MCF 10A (cell line): ENCODE data around the gene NXPH1. TPM values are rescaled to one million over a fixed set of nuclear protein-coding genes. Genes with fewer than 3 reads are reported as not detected.

Experiments used
- BruUV-seq: library from RNA; stranded (reverse); fragments of 400-500 nt; replicated peaks from 2 replicates; lab custom pipeline; 2021; lab: Mats Ljungman, UMichigan
- CTCF ChIA-PET: fragments of 300-600 bp; sonication (Branson Sonifier 250); formaldehyde crosslinking; extraction: SDS; loops from one replicate; lab custom pipeline; 2021; ENCODE audit warnings: antibody characterized with exemption, inconsistent platforms; lab: Yijun Ruan, JAX
- POLR2A ChIA-PET: fragments of 300-600, 350-650 bp; sonication (Branson Sonifier 250); formaldehyde crosslinking; extraction: SDS; loops from one replicate; lab custom pipeline; 2020; ENCODE audit warnings: antibody characterized with exemption, inconsistent platforms; lab: Yijun Ruan, JAX
- DNase-seq: peaks from one replicate; pipeline ENCODE4 v3.0.0-alpha.2; 2018; ENCODE audit not compliant: unreplicated experiment
- H3K27ac Mint-ChIP-seq: one replicate; pipeline ENCODE4 v1.8.0; 2022; ENCODE audit warnings: mild to moderate bottlenecking, low read depth, mixed read lengths; ENCODE audit not compliant: unreplicated experiment
- H3K27me3 Mint-ChIP-seq: one replicate; pipeline ENCODE4 v1.8.0; 2022; ENCODE audit warnings: mixed read lengths; ENCODE audit not compliant: insufficient read depth, unreplicated experiment
- H3K36me3 Mint-ChIP-seq: one replicate; pipeline ENCODE4 v1.8.0; 2022; ENCODE audit warnings: mild to moderate bottlenecking, moderate library complexity, mixed read lengths; ENCODE audit not compliant: insufficient read depth, unreplicated experiment
- H3K4me1 Mint-ChIP-seq: one replicate; pipeline ENCODE4 v1.8.0; 2022; ENCODE audit warnings: mixed read lengths; ENCODE audit not compliant: insufficient read depth, unreplicated experiment
- H3K4me3 Mint-ChIP-seq: one replicate; pipeline ENCODE4 v1.8.0; 2022; ENCODE audit warnings: mild to moderate bottlenecking, moderate library complexity, mixed read lengths; ENCODE audit not compliant: unreplicated experiment
- H3K9me3 Mint-ChIP-seq: one replicate; pipeline ENCODE4 v1.8.0; 2022; ENCODE audit warnings: mixed read lengths; ENCODE audit not compliant: unreplicated experiment
- intact Hi-C: fragments of 100-400 bp; cut with micrococcal nuclease; formaldehyde crosslinking; loops from 2 replicates; pipeline ENCODE4 v1.14.1; 2022
- total RNA-seq: library from RNA; stranded (reverse); gene quantifications from 2 replicates; pipeline ENCODE4 v1.2.3, GENCODE V29; 2022
- TF ChIP-seq, protein P1 (sequence below): fragments of 200-600 bp; IDR thresholded peaks from one replicate; pipeline ENCODE4 v1.8.0; 2022; ENCODE audit warnings: antibody characterized with exemption, mild to moderate bottlenecking; ENCODE audit not compliant: unreplicated experiment

The NXPH1 gene
- total RNA-seq, 1 experiment from 2014 or later, result not detected

DNA sequence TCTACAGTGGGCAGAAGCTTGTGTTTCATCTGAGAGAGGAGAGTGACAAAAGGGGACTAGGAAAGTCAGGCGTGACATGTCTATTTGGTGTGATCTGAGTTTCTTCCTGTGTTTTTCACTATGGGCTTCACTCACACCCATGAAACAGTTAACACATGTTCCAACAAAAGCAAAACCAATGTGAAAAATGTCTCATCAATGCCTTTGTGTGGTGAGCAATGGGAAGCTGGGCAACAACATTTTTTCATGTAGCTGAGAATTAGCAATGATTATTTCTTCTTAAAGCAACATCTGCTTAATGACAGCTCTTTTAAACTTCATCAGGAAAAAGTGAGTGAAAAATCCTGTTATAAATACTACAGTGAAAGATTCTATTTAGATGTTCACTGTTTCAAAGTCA, 76.2 kb downstream of the NXPH1 start:
- no peak overlapping the region for H3K27ac Mint-ChIP-seq
- DNase-seq, result no peak
- CTCF ChIA-PET, result interaction anchor here (0.6 kb wide), 1 partner anchor 9 kb away, joined by 4 read pairs; no protein-coding TSS in a partner anchor
- BruUV-seq, result no TSS peak
- peaks cover 44% of the 10 kb centered on the region for H3K27me3 Mint-ChIP-seq
- H3K4me1 Mint-ChIP-seq, result no peaks in the 10 kb centered on the region
- H3K36me3 Mint-ChIP-seq, result no peaks in the 10 kb centered on the region
- no peak overlapping the region for H3K4me3 Mint-ChIP-seq
- TF ChIP-seq, protein P1, sequence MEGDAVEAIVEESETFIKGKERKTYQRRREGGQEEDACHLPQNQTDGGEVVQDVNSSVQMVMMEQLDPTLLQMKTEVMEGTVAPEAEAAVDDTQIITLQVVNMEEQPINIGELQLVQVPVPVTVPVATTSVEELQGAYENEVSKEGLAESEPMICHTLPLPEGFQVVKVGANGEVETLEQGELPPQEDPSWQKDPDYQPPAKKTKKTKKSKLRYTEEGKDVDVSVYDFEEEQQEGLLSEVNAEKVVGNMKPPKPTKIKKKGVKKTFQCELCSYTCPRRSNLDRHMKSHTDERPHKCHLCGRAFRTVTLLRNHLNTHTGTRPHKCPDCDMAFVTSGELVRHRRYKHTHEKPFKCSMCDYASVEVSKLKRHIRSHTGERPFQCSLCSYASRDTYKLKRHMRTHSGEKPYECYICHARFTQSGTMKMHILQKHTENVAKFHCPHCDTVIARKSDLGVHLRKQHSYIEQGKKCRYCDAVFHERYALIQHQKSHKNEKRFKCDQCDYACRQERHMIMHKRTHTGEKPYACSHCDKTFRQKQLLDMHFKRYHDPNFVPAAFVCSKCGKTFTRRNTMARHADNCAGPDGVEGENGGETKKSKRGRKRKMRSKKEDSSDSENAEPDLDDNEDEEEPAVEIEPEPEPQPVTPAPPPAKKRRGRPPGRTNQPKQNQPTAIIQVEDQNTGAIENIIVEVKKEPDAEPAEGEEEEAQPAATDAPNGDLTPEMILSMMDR, result no peak
- POLR2A ChIA-PET, result no interaction called here
- no peaks in the 10 kb centered on the region for H3K9me3 Mint-ChIP-seq
- intact Hi-C loops, result no loop called here

DNA sequence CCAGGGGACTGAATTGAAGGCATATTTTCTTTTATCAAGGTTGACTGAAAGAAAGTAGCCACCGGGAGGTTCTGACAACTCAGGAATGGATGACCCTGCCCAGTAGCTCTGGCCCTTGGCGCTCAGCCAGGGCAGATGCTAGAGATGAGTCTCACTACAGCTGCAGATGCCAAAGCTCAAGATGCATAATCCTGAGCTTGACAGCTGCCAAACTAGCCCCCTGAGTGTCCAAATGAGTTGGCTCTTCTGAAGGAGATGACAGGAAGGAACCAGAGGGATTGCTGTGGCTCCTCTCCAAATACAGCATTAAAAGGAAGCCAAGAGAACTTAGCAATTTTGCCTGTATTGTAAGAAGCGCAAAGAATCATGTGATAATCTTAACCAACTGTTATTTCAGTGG, 78.4 kb downstream of the NXPH1 start:
- BruUV-seq, result no TSS peak
- TF ChIP-seq, protein P1, result no peak
- Mint-ChIP-seq H3K4me3 (no peak overlapping the region), H3K9me3 (no peaks in the 10 kb centered on the region), H3K36me3 (no peaks in the 10 kb centered on the region), H3K27ac (no peak overlapping the region), H3K4me1 (no peaks in the 10 kb centered on the region), H3K27me3 (peaks cover 34% of the 10 kb centered on the region)
- POLR2A ChIA-PET, result no interaction called here
- intact Hi-C loops, result no loop called here
- CTCF ChIA-PET, result interaction anchor here (0.6 kb wide), 1 partner anchor 22 kb away, joined by 3 read pairs; no protein-coding TSS in a partner anchor
- DNase-seq, result no peak

DNA sequence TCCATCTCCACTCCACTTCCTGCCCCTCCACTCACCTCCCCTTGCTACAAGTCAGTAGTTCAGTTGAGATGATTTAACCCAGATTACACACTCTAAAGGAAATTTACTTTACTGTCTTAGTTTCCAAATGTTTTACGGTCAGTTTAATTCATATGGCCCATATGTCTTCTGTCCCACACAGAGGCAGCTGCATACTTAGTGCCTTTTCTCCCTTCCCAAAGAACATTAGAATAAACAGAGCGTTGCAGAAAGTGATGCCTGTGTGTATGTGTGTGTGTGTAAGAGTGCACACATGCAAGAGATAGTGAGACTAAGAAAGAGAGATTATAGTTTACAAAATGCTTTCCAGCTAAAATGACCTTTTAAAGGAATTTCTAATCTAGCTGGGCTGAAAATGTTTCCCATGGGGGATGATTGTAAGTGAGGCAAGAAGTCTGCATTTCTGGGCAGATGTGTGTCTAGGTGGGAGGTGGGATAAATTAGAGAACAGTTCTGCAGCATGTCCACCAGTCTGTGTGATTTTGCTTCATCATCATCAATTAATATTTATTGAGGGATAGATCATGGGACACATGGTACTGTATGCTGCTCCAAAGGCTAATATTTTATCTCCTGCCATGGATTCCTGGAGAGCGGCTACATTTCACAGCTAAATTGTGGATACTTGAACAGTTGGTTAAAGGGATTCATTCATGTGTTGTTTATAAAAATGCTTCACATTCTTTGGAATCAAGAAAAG, 81.5 kb downstream of the NXPH1 start:
- intact Hi-C loops, result no loop called here
- no peak for DNase-seq
- Mint-ChIP-seq H3K9me3 (no peaks in the 10 kb centered on the region), H3K36me3 (no peaks in the 10 kb centered on the region), H3K27ac (no peak overlapping the region), H3K4me3 (no peak overlapping the region), H3K27me3 (peaks cover 12% of the 10 kb centered on the region), H3K4me1 (no peaks in the 10 kb centered on the region)
- TF ChIP-seq, protein P1, result no peak
- ChIA-PET POLR2A (no interaction called here), CTCF (no interaction called here)
- no TSS peak for BruUV-seq

DNA sequence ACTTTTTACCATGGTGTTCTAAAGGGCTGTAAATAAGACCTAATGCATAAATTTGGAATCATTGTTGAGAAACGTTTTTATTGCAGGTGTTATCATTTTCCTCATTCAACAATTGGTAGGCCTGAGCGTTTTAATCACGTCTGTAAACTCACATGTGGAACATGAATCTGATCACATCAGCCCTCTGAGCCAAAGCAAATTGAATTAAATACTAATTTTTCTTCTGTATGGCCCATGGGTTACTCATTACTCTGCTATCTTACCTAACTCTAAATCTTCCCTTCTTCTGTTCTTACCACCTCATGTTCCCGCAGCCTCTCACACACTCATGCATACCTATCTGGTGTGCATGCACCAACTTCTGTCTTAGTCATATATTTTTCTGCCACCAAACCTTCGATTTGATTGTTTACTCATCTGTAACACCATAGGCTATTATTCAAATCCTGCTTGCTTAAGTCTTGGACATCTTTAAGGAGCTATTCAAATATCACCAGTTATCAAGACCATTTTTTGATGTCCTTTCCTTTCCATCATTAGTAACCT, 82.3 kb downstream of the NXPH1 start:
- CTCF ChIA-PET, result no interaction called here
- POLR2A ChIA-PET, result no interaction called here
- no TSS peak for BruUV-seq

More for the DNA sequence above, 82.3 kb downstream of the NXPH1 start:
- Mint-ChIP-seq H3K27me3 (peaks cover 12% of the 10 kb centered on the region), H3K27ac (no peak overlapping the region), H3K9me3 (no peaks in the 10 kb centered on the region), H3K4me1 (no peaks in the 10 kb centered on the region), H3K36me3 (no peaks in the 10 kb centered on the region), H3K4me3 (no peak overlapping the region)
- intact Hi-C loops, result no loop called here
- no peak for DNase-seq
- TF ChIP-seq, protein P1, result no peak
